A549 treated with DMSO at 1 μM for 4 hours (cell line): Measurements from ENCODE around the gene ADD3. TPM values are rescaled to one million over a fixed set of nuclear protein-coding genes. Genes with fewer than 3 reads are reported as not detected.

ENCODE experiments used
- total RNA-seq: library from RNA; stranded (reverse); fragments of 200-300 nt; extraction: Qiagen RNA extraction; gene quantifications from 5 replicates; pipeline ENCODE4 v1.2.3, GENCODE V29; 2022; ENCODE audit warnings: low read depth

ADD3 gene
- 4.6 to 12.3 TPM (median 6.3 TPM) in 5 replicates for total RNA-seq

GRCh38 chr10:110007701-110008517 is at the start of gene ADD3:
ADD3 (plus strand) TSS chr10:110007984; CDS start chr10:110100654, 92,670 bp downstream.

Other genes with a start within 250 kb of the ADD3 start
- 32.3 to 38.1 TPM (median 35.2 TPM) in 5 replicates for gene XPNPEP1, start 84.5 kb upstream of the ADD3 start, total RNA-seq
- gene MXI1, start 199.6 kb downstream of the ADD3 start, total RNA-seq: 4.8 to 7.8 TPM (median 7.6 TPM) in 5 replicates